GM12873 (cell line): ENCODE results near the gene TNNC1.

Experiments used
- TF ChIP-seq, protein P1 (sequence below): IDR thresholded peaks from 2 replicates; pipeline ENCODE4 v1.5.1; 2012; ENCODE audit warnings: low read depth, mild to moderate bottlenecking, moderate library complexity, low read length, control low read depth; ENCODE audit not compliant: insufficient read depth; ENCODE audit errors: missing control alignments

Gene TNNC1

DNA sequence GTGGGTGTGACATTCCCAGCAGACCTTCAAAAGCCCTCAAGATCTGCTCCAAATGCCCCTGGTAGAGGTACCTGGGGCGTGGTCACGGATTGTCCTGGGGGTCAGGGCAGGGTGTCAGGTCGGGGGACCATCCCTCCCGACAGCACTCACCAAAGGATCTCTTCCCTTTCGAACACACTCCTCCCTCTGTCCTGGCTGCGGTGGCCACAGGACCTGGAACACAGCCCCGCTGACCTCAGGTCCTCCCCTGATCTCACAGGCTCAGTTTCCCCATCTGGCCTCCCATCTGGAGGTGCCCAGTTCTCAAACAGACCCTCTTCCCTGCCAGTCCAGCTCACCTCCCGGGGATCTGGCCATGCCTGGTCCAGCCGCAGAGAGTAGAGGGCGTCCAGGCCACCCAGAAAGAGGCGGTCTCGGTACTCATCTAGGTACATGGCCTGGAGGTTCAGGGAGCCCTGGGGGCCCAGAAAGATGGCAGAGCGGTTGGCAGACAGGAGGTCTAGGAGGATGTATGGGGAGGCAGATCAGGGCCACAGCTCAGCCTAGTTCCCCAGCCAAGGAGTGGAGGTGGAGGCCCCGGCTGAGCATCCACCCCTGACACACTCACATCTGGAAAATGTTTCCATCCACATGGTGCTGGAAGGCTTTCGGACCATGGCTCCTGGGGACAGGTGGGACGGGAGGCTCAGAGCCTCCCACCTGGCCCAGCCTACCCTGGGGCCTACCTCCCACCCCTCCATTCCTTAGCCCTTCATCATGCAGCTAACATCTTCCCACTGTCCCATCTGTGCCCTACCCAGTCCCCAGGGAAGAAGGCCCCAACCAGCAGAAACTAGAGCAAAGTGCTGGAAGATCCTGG is 11.2 kb downstream of the TNNC1 start:
- TF ChIP-seq, protein P1, sequence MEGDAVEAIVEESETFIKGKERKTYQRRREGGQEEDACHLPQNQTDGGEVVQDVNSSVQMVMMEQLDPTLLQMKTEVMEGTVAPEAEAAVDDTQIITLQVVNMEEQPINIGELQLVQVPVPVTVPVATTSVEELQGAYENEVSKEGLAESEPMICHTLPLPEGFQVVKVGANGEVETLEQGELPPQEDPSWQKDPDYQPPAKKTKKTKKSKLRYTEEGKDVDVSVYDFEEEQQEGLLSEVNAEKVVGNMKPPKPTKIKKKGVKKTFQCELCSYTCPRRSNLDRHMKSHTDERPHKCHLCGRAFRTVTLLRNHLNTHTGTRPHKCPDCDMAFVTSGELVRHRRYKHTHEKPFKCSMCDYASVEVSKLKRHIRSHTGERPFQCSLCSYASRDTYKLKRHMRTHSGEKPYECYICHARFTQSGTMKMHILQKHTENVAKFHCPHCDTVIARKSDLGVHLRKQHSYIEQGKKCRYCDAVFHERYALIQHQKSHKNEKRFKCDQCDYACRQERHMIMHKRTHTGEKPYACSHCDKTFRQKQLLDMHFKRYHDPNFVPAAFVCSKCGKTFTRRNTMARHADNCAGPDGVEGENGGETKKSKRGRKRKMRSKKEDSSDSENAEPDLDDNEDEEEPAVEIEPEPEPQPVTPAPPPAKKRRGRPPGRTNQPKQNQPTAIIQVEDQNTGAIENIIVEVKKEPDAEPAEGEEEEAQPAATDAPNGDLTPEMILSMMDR: no peak

DNA sequence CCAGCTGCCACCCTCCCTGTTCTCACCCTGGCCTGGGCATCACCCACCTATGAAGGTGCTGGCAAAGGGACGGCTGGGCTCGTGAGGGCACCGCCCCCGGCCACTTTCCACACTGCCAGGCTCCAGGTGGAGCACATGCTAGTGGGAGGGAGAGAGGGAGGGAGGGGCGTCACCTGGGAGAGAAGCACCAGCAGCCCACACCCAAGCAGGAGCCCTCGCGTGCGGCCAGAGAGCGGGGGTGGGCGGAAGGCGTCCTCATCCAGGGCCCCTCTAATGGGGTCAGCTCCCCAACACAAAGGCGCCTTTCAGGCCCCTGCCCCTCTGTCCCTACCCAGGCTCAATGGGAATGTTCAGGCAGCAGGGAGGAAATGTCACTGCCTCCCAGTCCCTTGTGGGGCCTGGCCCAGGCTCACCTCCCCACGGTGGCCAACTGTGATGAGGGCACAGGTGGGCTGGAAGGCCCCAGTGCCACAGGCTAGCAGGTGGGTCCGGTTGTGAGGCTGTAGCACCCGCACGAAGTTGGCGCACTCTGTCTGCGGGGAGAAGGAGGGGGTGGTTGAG is 12.0 kb downstream of the TNNC1 start:
- TF ChIP-seq, protein P1: no peak

DNA sequence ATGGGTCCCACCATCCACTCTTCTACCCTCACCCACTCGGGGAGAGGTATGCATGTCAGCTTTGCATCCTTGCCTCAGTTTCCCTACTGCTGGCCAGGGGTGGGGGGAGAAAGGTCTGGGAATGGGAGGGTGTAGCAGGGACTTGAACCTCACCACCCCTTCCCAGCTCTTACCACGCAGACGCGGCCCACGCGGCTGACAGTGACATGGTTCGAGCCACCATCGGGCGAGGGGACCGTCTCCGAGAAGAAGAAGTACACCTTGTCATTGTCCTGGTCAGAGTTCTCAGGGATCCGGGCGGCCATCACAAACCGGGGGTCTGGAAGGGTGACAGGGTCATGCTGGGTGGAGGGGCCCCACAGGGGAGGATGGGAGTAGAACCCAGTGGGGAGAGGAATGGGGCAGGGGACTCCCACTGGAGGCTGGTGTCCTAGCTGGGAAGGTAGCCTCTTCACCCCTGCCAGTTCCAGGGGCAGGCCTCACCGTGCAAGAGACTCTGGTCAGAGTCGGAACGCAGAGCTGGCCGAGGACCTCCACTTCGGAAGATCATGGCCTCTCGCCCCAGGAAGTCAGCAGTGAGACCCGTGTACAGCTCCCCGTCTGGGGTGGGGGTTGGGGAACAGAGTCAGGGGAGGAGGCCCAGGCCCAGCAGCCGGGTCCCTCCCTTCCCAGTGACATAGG is 12.6 kb downstream of the TNNC1 start:
- TF ChIP-seq, protein P1: no peak

DNA sequence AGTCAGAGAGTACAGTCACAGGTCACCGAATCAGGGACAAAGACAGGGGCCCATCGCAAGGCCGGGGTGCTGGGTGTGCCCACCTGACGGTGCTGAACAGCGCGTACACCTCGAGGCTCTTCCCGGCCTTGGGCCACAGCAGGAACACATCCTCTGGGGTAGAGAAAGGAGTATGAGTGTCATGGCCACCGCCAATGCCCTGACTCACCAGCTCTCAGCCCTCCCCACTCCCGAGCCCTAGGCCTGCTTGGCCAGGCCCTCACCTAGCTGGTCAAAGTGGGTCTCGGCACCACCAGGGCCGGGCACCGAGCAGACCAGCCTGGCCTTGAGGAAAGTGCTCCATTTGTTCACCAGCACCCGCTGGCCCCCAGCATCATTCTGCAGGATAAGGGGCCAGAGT is 13.2 kb downstream of the TNNC1 start:
- TF ChIP-seq, protein P1: no peak

DNA sequence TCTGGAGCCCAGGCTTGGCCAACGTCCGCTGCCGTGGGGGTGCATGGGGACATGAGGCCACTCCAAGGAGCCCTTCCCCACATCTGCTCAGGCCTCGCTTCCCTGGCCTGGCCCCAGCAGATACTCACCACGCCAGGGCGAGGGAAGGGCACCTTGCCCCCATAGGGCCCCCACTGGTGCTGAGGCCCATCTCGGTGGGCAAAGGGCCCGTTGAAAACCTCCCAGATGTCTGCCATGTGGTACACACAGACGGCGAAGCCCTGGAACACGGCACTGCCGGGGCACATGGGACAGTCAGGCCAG is 13.6 kb downstream of the TNNC1 start:
- TF ChIP-seq, protein P1: no peak

DNA sequence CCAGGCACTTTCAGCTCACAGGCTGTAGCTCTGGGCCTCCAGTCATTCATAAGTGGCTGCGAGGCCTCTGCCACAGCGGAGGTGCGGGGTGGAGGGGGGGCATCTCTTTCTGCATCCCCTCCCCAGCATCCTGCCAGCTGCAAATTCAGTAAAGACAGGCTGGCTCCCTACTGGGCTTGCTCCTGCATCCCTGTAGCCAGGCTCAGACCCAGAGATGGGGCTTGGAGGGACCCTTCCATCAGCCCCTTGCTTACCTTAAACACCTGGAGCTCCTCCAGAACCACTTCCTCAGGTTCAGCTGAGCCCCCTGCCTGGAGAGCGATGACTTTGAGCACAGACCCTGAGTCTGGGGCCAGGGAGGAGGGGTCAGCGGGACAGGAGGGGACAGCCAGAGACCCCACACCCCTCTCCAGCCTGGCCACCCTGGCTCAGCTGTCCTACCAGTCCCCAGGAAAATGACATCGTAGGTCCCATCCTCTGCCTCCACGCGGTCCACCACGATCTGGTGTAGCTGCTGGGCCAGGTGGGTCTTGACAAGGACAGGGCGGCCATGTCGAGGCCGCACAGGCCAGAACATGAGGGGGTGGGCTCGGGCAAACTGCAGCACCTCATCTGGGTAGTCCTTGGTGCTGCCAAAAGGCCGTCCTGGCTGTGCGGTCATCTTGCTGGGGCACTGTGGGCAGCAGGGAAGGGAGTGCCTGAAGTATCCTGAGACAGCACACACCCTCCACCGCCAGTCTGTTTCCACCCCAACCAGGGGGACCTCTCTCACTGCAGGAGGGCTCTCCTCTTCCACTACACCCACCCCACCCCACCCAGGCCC is 14.2 kb downstream of the TNNC1 start:
- TF ChIP-seq, protein P1: no peak
